DOHH2 (cell line): ENCODE results near the gene SCTR.

Experiments
- H3F3A ChIP-seq: fragments of 200-600 bp; sonication (generic), shearing (Covaris generic); 2 replicates; pipeline ENCODE4 v1.6.0; 2016; ENCODE audit warnings: antibody characterized with exemption, mild to moderate bottlenecking; ENCODE audit not compliant: control insufficient read depth, insufficient read depth
- H3K27ac ChIP-seq: fragments of 200-600 bp; sonication (generic); 2 replicates; pipeline ENCODE4 v1.5.1; 2014; ENCODE audit warnings: low read depth, mild to moderate bottlenecking, low read length, moderate library complexity
- H3K27me3 ChIP-seq: fragments of 200-600 bp; sonication (generic); 2 replicates; pipeline ENCODE4 v1.6.1; 2014; ENCODE audit warnings: mild to moderate bottlenecking, low read length, mixed read lengths; ENCODE audit not compliant: control insufficient read depth
- H3K36me3 ChIP-seq: fragments of 200-600 bp; sonication (generic); 2 replicates; pipeline ENCODE4 v1.6.1; 2014; ENCODE audit warnings: mild to moderate bottlenecking, low read length, moderate library complexity, mixed read lengths; ENCODE audit not compliant: control insufficient read depth
- H3K4me1 ChIP-seq: fragments of 200-600 bp; sonication (generic); 2 replicates; pipeline ENCODE4 v1.6.1; 2014; ENCODE audit warnings: mild to moderate bottlenecking, low read length, mixed read lengths; ENCODE audit not compliant: control insufficient read depth
- H3K4me2 ChIP-seq: fragments of 200-600 bp; sonication (generic); 2 replicates; pipeline ENCODE4 v1.6.0; 2014; ENCODE audit warnings: mild to moderate bottlenecking, low read length, moderate library complexity
- H3K4me3 ChIP-seq: fragments of 200-600 bp; sonication (generic); 2 replicates; pipeline ENCODE4 v1.5.1; 2014; ENCODE audit warnings: mild to moderate bottlenecking, low read length, mixed read lengths
- H3K79me2 ChIP-seq: fragments of 200-600 bp; sonication (generic); 2 replicates; pipeline ENCODE4 v1.6.1; 2014; ENCODE audit warnings: mild to moderate bottlenecking, low read length, mixed read lengths; ENCODE audit not compliant: control insufficient read depth
- H3K9me2 ChIP-seq: fragments of 200-600 bp; sonication (generic); replicated peaks from 2 replicates; pipeline ENCODE4 v1.6.1; 2014; ENCODE audit warnings: mild to moderate bottlenecking, low read length, mixed read lengths; ENCODE audit not compliant: control insufficient read depth
- H3K9me3 ChIP-seq: fragments of 200-600 bp; sonication (generic); 2 replicates; pipeline ENCODE4 v1.6.1; 2014; ENCODE audit warnings: antibody characterized with exemption, low read length, mixed read lengths; ENCODE audit not compliant: control insufficient read depth, insufficient read depth
- H4K20me1 ChIP-seq: fragments of 200-600 bp; sonication (generic); 2 replicates; pipeline ENCODE4 v1.6.0; 2014; ENCODE audit warnings: low read depth, mild to moderate bottlenecking, antibody characterized with exemption, low read length, moderate library complexity; ENCODE audit not compliant: control insufficient read depth, insufficient read depth
- CTCF ChIP-seq: fragments of 200-600 bp; sonication (generic); IDR thresholded peaks from one replicate; pipeline ENCODE4 v1.5.1; 2014; ENCODE audit warnings: antibody characterized with exemption, mild to moderate bottlenecking, low read depth, low read length; ENCODE audit not compliant: poor library complexity, severe bottlenecking
- EZH2phosphoT487 ChIP-seq: fragments of 200-600 bp; sonication (generic); IDR thresholded peaks from 2 replicates; pipeline ENCODE4 v1.6.1; 2017; ENCODE audit warnings: borderline replicate concordance, mild to moderate bottlenecking, antibody characterized with exemption, low read length, moderate library complexity, mixed read lengths

SCTR gene

GRCh38 chr2:119486886-119487285 lies 37.4 kb downstream of the SCTR start:
- H3K4me2 ChIP-seq = no peak overlapping the region
- H3K9me2 ChIP-seq = no peaks in the 10 kb centered on the region
- H3K27ac ChIP-seq = no peak overlapping the region

GRCh38 chr2:119486196-119486827 lies 38.0 kb downstream of the SCTR start:
- no peak overlapping the region for H3K4me3 ChIP-seq
- H3K9me2 ChIP-seq = no peaks in the 10 kb centered on the region
- no peak for TF ChIP-seq CTCF
- no peak for TF ChIP-seq EZH2phosphoT487
- H3F3A ChIP-seq = no peaks in the 10 kb centered on the region
- no peaks in the 10 kb centered on the region for H3K79me2 ChIP-seq
- H4K20me1 ChIP-seq = 0 out of 2 replicates have a peak, but pooled peaks cover 2% of the 10 kb centered on the region
- H3K9me3 ChIP-seq = no peaks in the 10 kb centered on the region
- no peak overlapping the region for H3K4me2 ChIP-seq
- no peaks in the 10 kb centered on the region for H3K27me3 ChIP-seq
- no peaks in the 10 kb centered on the region for H3K36me3 ChIP-seq
- H3K4me1 ChIP-seq = no peaks in the 10 kb centered on the region
- no peak overlapping the region for H3K27ac ChIP-seq

More at GRCh38 chr2:119486886-119487285, 37.4 kb downstream of the SCTR start:
- H3K4me1 ChIP-seq = no peaks in the 10 kb centered on the region
- no peaks in the 10 kb centered on the region for H3K36me3 ChIP-seq
- H3F3A ChIP-seq = no peaks in the 10 kb centered on the region
- no peaks in the 10 kb centered on the region for H3K27me3 ChIP-seq
- no peaks in the 10 kb centered on the region for H3K9me3 ChIP-seq
- no peaks in the 10 kb centered on the region for H4K20me1 ChIP-seq
- H3K79me2 ChIP-seq = no peaks in the 10 kb centered on the region
- TF ChIP-seq CTCF (no peak), EZH2phosphoT487 (no peak)
- no peak overlapping the region for H3K4me3 ChIP-seq

GRCh38 chr2:119485336-119486110 lies 38.8 kb downstream of the SCTR start:
- Histone ChIP-seq H3K9me2 (no peaks in the 10 kb centered on the region), H3K36me3 (no peaks in the 10 kb centered on the region), H3K79me2 (no peaks in the 10 kb centered on the region), H4K20me1 (0 out of 2 replicates have a peak, but pooled peaks cover 2% of the 10 kb centered on the region), H3F3A (no peaks in the 10 kb centered on the region), H3K27ac (no peak overlapping the region), H3K9me3 (no peaks in the 10 kb centered on the region), H3K4me3 (no peak overlapping the region), H3K4me2 (no peak overlapping the region), H3K4me1 (no peaks in the 10 kb centered on the region), H3K27me3 (no peaks in the 10 kb centered on the region)
- TF ChIP-seq EZH2phosphoT487 = no peak
- TF ChIP-seq CTCF = no peak
